AG09319 (cell line): ENCODE results near the gene ATP13A1.

Source experiments
- DNase-seq: peaks from one replicate; pipeline ENCODE4 v3.0.0-alpha.2; 2010; ENCODE audit warnings: low read depth; ENCODE audit errors: extremely low read depth
- CTCF ChIP-seq: IDR thresholded peaks from 2 replicates; pipeline ENCODE4 v1.5.1; 2011; ENCODE audit warnings: low read depth, mild to moderate bottlenecking, inconsistent platforms, low read length, moderate library complexity

Gene ATP13A1

GRCh38 chr19:19655051-19655594 lies 8.4 kb downstream of the ATP13A1 start:
- TF ChIP-seq CTCF, result no peak
- DNase-seq, result no peak

GRCh38 chr19:19654441-19654840 lies 9.0 kb downstream of the ATP13A1 start:
- DNase-seq, result no peak
- TF ChIP-seq CTCF, result no peak

- DNase-seq, result no peak
- TF ChIP-seq CTCF, result no peak
These were observed 9.8 kb downstream of the ATP13A1 start for GRCh38 chr19:19653597-19654147.

- DNase-seq, result no peak
- TF ChIP-seq CTCF, result no peak
These were observed 10.8 kb downstream of the ATP13A1 start for GRCh38 chr19:19652482-19653295.

- DNase-seq, result no peak
- TF ChIP-seq CTCF, result no peak
These were observed 12.4 kb downstream of the ATP13A1 start for GRCh38 chr19:19651076-19651475.

- no peak for DNase-seq
- no peak for TF ChIP-seq CTCF
These were observed 13.1 kb downstream of the ATP13A1 start for GRCh38 chr19:19650331-19650730.

GRCh38 chr19:19649580-19649995 lies 13.9 kb downstream of the ATP13A1 start:
- no peak for DNase-seq
- no peak for TF ChIP-seq CTCF
